Upper lobe of left lung (tissue), 6 donors: ENCODE results near the gene PSAPL1. TPM values are rescaled to one million over a fixed set of nuclear protein-coding genes. Genes with fewer than 3 reads are reported as not detected.
A peak's percentile ranks its signal among the peaks of the same experiment; 100 is the strongest.

Source experiments
- ATAC-seq, 2 donors: fragments of 200-7000 bp; cut with Tn5 transposase; one replicate each; pipeline ENCODE4 v1.9.1; 2022; ENCODE audit warnings: mild to moderate bottlenecking in 2 of 2, moderate library complexity in 2 of 2; ENCODE audit not compliant: low FRiP score in 2 of 2
- DNase-seq, 2 donors: peaks; one replicate each; pipeline ENCODE4 v3.0.0-alpha.2; 2019 to 2020
- H3K27ac ChIP-seq, 4 donors: fragments of 200-600 bp; sonication (generic); one replicate each; pipeline ENCODE4 v1.5.1; 2016 to 2019
- H3K27me3 ChIP-seq, 4 donors: fragments of 200-600 bp; sonication (generic); one replicate each; pipeline ENCODE4 v1.5.1; 2017 to 2019
- H3K36me3 ChIP-seq, 4 donors: fragments of 200-600 bp; sonication (generic); one replicate each; pipeline ENCODE4 v1.5.1; 2016 to 2019
- H3K4me1 ChIP-seq, 4 donors: fragments of 200-600 bp; sonication (generic); one replicate each; pipeline ENCODE4 v1.5.1; 2018 to 2019
- H3K4me3 ChIP-seq, 4 donors: fragments of 200-600 bp; sonication (generic); one replicate each; pipeline ENCODE4 v1.5.1; 2017 to 2019; ENCODE audit warnings: mild to moderate bottlenecking in 2 of 4, moderate library complexity in 1 of 4
- H3K9me3 ChIP-seq, 4 donors: fragments of 200-600 bp; sonication (generic); one replicate each; pipeline ENCODE4 v1.5.1; 2018 to 2019
- EP300 ChIP-seq, 4 donors: sonication (generic); formaldehyde crosslinking; IDR thresholded peaks; one replicate each; pipeline ENCODE4 v1.5.1; 2017; ENCODE audit warnings: antibody characterized with exemption in 4 of 4, control low read depth in 2 of 4
- POLR2A ChIP-seq, 4 donors: fragments of 450-650 bp; IDR thresholded peaks; one replicate each; pipeline ENCODE4 v1.5.1; 2016 to 2017; ENCODE audit warnings: antibody characterized with exemption in 4 of 4, mild to moderate bottlenecking in 2 of 4
- POLR2AphosphoS5 ChIP-seq, 2 donors: sonication (generic); formaldehyde crosslinking; IDR thresholded peaks; one replicate each; pipeline ENCODE4 v1.5.1; 2017; ENCODE audit warnings: antibody characterized with exemption in 2 of 2
- WGBS, 2 donors: methylation state at CpG; one replicate each; pipeline ENCODE4 v1.1.5; 2017 to 2018; 5-methylcytosine and 5-hydroxymethylcytosine counted together
- total RNA-seq, 6 donors: library from RNA; depleted of rRNA in 4 of 6; stranded (reverse); fragments of >200 nt in 4 of 6; gene quantifications; one replicate each; pipeline versions ENCODE4 v1.1.0 to v1.2.1, GENCODE V29; 2016 to 2021
- TF ChIP-seq, protein P1 (sequence below), 6 experiments: fragments of 450-650 bp in 4 of 6; fragments of 200-600 bp in 2 of 6; sonication (generic) in 2 of 6; IDR thresholded peaks; one replicate each; pipeline ENCODE4 v1.5.1; 2016 to 2019; ENCODE audit warnings: antibody characterized with exemption in 6 of 6
- donor health status: DM: no; HTN: no; CAD: no; lungs with moderate emphysema.
- donor health status: DM: no; HTN: yes; CAD: no; lungs with severe emphysema.

The PSAPL1 gene
- total RNA-seq, 6 donors from 2014 or later = 0.20 to 0.61 (median 0.31) TPM; not detected in 3

DNA sequence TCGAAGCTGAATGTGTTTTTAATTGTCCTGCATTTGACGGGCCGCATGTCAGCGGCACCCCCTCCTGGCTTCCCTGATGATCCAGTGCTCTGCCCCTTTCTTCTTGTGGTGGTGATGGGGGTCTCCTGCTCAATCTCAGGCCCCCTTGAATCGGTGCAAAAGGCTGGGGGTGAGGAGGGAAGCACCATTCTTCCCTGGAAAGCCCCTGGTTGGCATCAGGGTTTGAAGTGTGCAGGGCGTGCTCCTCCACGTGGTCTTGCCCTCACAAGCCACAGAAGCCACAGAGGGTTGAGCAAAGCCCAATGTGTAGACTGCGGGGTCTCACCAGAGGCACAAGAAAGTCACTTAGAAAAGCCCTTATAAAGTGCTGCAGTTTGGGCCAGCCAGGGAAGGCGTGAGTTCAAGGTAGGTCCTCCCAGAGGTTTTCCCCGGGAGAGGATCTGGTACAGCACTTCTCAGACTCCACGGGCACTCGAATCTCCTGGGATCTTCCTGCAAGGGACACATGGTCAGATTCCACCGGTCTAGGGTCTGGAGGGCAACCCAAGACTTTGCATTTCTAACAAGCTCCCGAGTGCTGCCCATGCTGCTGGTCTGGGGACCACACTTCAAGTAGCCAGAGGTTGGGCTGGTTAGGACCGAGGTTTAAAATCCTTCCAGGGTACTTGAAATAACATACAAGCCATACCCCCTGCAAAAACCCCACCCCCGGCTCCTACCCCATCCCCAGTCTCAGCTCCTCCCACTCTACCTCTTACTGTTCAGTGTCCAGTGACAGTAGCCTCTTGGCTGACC lies 35.1 kb downstream of the PSAPL1 start:
- TF ChIP-seq, protein P1, sequence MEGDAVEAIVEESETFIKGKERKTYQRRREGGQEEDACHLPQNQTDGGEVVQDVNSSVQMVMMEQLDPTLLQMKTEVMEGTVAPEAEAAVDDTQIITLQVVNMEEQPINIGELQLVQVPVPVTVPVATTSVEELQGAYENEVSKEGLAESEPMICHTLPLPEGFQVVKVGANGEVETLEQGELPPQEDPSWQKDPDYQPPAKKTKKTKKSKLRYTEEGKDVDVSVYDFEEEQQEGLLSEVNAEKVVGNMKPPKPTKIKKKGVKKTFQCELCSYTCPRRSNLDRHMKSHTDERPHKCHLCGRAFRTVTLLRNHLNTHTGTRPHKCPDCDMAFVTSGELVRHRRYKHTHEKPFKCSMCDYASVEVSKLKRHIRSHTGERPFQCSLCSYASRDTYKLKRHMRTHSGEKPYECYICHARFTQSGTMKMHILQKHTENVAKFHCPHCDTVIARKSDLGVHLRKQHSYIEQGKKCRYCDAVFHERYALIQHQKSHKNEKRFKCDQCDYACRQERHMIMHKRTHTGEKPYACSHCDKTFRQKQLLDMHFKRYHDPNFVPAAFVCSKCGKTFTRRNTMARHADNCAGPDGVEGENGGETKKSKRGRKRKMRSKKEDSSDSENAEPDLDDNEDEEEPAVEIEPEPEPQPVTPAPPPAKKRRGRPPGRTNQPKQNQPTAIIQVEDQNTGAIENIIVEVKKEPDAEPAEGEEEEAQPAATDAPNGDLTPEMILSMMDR (IDR thresholded peaks at IDR 0.05) = no peak
- TF ChIP-seq POLR2AphosphoS5 (IDR thresholded peaks at IDR 0.05) (no peak), EP300 (IDR thresholded peaks at IDR 0.05) (no peak)
- H3K27ac ChIP-seq = no peak overlapping the region
- WGBS, 2 donors = 75% methylated on average over 9 to 15 of the region's 16 CpGs
- ATAC-seq (peak in 1 of 2 donors; percentile 12), DNase-seq (no peak)
- no peaks in the 10 kb centered on the region for H3K9me3 ChIP-seq
- peaks cover 0 to 8% (median 4%) of the 10 kb centered on the region in 4 donors for H3K4me1 ChIP-seq
- no peaks in the 10 kb centered on the region for H3K36me3 ChIP-seq
- H3K4me3 ChIP-seq = no peak overlapping the region
- H3K27me3 ChIP-seq = no peaks in the 10 kb centered on the region

DNA sequence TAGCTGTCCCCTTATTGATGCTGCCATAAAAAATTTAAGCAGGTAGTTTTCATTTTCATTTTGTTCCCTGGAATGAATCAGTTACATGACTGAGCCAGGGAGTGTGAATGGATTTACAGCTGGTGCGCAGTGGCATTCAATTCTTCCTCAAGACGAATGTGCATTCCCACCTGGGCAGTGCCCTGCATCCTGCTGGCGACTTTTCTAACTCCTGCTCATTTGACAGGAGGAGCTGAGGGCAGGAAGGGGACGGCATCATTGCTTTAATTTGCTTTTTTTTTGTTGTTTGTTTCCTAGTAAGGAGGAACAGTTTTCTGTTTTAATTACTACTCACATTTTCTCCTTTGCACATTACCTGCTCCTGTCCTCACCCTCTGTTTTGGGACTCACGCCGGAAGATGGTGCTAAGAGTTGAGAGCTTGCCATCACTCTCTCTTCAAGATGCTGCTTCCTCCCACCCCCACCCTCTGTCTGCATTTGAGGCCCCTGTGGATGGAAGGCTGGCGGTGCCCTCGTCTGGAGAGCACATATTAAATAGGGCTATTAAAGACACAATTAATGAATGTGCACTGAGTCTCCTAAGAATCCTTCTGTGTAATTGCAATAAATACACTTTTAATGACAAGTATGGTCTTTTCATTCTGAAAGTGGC lies 35.8 kb downstream of the PSAPL1 start:
- H3K27me3 ChIP-seq = no peaks in the 10 kb centered on the region
- DNase-seq = no peak

DNA sequence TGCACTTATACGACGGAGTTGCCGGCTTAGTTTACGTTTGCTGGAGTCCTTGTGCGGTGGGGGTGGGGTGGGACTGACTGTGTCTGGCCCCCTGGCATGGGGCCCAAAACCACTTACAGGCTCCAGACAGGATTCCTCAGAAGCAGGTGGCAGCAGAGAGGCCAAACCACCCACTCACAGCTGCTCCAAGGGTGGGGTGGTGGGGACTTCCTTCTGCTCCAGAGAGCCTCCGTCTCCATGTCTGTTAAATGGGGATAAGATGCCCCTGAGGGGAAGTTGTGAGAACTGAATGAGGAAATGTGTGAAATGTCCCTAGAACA lies 36.7 kb downstream of the PSAPL1 start:
- WGBS, 2 donors = 12 to 17% methylated on average over 1 to 6 of the region's 6 CpGs
- peaks cover 0 to 8% (median 4%) of the 10 kb centered on the region in 4 donors for H3K4me1 ChIP-seq
- H3K9me3 ChIP-seq = no peaks in the 10 kb centered on the region
- no peak overlapping the region for H3K27ac ChIP-seq
- DNase-seq = peak in 1 of 2 donors; percentile 89
- peak; percentile 10 to 78 for ATAC-seq
- no peak overlapping the region for H3K4me3 ChIP-seq
- TF ChIP-seq POLR2AphosphoS5 (IDR thresholded peaks at IDR 0.05) (no peak), EP300 (IDR thresholded peaks at IDR 0.05) (no peak), POLR2A (IDR thresholded peaks at IDR 0.05) (no peak)
- TF ChIP-seq, protein P1 (IDR thresholded peaks at IDR 0.05) = peak in 1 of 6 experiments; percentile 17
- H3K27me3 ChIP-seq = no peaks in the 10 kb centered on the region
- no peaks in the 10 kb centered on the region for H3K36me3 ChIP-seq

More for the DNA sequence above, 35.8 kb downstream of the PSAPL1 start:
- 58 to 64% methylated on average over 8 of the region's 8 CpGs for WGBS, 2 donors
- no peak overlapping the region for H3K4me3 ChIP-seq
- H3K4me1 ChIP-seq = peaks cover 0 to 8% (median 4%) of the 10 kb centered on the region in 4 donors
- H3K36me3 ChIP-seq = no peaks in the 10 kb centered on the region
- ATAC-seq = no peak
- no peaks in the 10 kb centered on the region for H3K9me3 ChIP-seq
- no peak overlapping the region for H3K27ac ChIP-seq
- TF ChIP-seq POLR2AphosphoS5 (IDR thresholded peaks at IDR 0.05) (no peak), POLR2A (IDR thresholded peaks at IDR 0.05) (no peak), EP300 (IDR thresholded peaks at IDR 0.05) (no peak)
- TF ChIP-seq, protein P1 (IDR thresholded peaks at IDR 0.05) = no peak

DNA sequence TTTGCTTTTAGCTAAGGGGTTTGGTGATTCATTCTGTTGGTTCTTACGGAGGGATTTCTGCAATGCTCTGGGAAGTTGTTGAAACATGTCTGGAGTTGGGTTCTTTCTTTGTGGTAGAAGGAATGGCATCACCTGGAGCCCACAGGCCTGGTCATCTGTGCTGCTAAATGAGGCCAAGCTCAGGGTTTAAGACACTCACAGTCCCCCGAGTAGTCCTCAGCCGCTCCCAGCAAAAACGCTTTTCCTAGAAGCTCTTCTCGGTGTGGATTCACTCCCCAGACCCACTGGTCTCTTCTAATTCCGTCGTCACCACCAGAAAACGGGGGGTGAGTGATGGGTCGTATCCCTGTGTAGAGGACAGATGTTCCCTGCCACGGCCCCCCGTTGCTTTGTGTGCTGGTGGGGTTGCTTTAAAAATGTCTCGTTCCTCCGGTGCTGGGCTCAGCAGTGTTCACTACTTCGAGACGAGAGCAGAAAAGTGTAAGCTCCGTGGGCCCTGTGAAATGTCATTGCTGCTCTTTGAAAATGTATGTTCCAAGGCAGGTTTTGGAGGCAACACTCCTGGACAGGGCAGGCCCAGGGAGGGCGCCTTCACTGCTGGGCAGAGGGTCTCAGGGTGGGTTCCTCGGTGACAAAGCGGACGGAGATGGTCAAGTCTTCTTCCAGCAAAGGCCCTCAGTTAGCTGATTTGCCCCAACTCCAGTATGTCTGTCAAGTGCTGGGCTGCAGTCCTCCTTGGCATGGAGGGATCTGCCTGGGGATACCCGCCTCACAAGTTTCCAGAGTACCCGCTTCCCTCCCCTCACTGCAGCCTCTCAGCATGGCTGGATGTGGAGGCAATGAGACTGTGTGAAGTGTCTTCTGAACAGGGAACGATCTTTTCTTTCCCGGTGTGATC lies 37.3 kb downstream of the PSAPL1 start:
- 72 to 75% methylated on average over 22 to 24 of the region's 24 CpGs for WGBS, 2 donors
- Histone ChIP-seq H3K4me1 (peaks cover 0 to 8% (median 4%) of the 10 kb centered on the region in 4 donors), H3K27me3 (no peaks in the 10 kb centered on the region), H3K36me3 (no peaks in the 10 kb centered on the region), H3K27ac (no peak overlapping the region), H3K4me3 (no peak overlapping the region), H3K9me3 (no peaks in the 10 kb centered on the region)
- ATAC-seq (no peak), DNase-seq (peak in 1 of 2 donors; percentile 12)
- TF ChIP-seq EP300 (IDR thresholded peaks at IDR 0.05) = no peak
- TF ChIP-seq, protein P1 (IDR thresholded peaks at IDR 0.05) = no peak
- TF ChIP-seq POLR2AphosphoS5 (IDR thresholded peaks at IDR 0.05) = no peak
